ENCODE data around the gene CNTLN.

DNA sequence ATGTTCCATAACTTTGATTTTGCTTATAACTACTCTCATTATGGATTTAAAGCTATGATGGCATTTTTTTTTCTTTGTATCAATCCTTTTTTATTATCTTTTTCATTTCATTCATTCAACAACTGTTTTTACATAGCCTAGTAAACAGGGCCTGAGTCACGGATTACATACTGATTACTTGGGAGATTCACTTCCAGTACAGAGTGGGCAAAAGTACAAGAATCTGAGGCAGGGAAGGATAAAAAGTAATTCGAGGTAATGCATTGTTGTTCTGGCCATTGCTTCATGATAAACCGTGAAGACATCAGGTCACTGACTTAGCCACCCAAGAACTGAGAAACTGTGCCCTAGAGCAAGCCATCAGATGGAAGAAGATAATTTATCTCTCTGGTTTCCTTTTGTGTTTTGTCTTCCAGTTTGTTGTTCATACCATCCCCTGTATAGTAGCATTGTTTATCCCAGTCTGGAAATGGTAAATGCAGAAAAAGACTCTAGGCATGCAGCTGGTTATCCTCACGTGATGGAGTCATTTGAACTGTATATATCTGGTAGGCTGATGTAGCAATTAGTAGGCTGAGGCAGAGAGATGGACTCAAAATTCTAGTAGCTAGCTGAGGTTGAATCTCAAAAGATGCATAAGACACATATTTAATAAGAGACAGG is 145.6 kb downstream of the CNTLN start:
- TF ChIP-seq, protein P1, sequence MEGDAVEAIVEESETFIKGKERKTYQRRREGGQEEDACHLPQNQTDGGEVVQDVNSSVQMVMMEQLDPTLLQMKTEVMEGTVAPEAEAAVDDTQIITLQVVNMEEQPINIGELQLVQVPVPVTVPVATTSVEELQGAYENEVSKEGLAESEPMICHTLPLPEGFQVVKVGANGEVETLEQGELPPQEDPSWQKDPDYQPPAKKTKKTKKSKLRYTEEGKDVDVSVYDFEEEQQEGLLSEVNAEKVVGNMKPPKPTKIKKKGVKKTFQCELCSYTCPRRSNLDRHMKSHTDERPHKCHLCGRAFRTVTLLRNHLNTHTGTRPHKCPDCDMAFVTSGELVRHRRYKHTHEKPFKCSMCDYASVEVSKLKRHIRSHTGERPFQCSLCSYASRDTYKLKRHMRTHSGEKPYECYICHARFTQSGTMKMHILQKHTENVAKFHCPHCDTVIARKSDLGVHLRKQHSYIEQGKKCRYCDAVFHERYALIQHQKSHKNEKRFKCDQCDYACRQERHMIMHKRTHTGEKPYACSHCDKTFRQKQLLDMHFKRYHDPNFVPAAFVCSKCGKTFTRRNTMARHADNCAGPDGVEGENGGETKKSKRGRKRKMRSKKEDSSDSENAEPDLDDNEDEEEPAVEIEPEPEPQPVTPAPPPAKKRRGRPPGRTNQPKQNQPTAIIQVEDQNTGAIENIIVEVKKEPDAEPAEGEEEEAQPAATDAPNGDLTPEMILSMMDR (IDR thresholded peaks at IDR 0.05; ENCODE audit: poor library complexity), result no peak
- no peak for TF ChIP-seq EZH2 (IDR thresholded peaks at IDR 0.05; ENCODE audit: borderline replicate concordance)

Data from hepatocyte (in vitro differentiated cells).